Stimulated activated CD4-positive, alpha-beta T cell treated with anti-CD3 and anti-CD28 coated beads, Interleukin-4, amount 100 ng/mL, for 48 hours (primary cell): ENCODE measurements around the gene LMAN2.
A peak's percentile ranks its signal among the peaks of the same experiment; 100 is the strongest.
"Not testable (repeated sequence)": the region's sequence is repeated elsewhere in the genome, so short reads cannot be mapped to it uniquely, and the experiment has no call there.

Experiments
- DNase-seq, 2 donors: peaks; one replicate each; pipeline ENCODE4 v3.0.0-alpha.2; 2020; ENCODE audit warnings: low read depth in 2 of 2

Gene LMAN2

GRCh38 chr5:177378884-177379883 is 27.7 kb upstream of the LMAN2 start:
- no peak for DNase-seq

DNA sequence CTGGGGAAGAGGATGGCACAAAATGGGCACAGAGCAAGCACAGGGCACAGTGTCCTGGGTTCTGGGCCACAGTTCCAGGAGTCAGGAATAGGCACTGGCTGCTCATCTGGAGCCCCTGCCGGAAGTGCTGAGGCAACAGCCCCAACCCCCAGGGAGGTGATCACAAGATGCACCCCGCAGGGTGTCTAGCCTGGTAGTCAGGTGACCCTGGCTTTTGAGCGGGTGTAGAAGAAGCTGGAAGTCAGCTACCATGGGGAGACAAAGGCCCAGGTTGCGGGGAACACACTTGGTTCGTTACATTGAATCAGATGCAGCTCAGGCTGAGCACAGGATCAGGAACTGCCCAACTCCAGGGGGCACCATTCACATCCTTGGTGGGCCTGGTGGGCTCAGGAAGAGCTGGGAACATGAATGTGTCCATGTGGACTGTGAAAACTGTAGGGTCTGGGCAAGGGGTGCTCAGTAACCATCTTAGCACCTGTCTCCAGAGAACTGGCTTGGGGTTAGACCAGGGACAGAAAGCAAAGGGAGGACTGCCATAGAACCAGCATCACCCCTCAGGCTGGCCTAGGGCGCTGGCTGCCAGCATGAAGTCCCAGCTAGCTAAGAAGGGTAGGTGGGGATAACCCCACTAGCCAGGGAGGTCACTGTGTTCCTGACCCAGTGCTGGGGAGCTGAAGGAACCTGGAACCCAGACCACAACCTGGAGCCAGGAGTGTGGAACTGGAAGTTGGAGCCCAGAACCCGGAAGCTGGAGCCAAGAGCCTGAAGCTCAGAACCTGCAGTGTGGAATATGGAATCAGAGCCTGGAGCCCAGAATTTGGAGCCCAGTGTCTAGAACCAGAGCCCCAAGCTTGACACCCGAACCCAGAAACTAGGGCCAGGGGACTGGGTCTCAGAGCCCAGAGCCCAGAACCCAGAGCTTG is 26.6 kb upstream of the LMAN2 start:
- no peak for DNase-seq

DNA sequence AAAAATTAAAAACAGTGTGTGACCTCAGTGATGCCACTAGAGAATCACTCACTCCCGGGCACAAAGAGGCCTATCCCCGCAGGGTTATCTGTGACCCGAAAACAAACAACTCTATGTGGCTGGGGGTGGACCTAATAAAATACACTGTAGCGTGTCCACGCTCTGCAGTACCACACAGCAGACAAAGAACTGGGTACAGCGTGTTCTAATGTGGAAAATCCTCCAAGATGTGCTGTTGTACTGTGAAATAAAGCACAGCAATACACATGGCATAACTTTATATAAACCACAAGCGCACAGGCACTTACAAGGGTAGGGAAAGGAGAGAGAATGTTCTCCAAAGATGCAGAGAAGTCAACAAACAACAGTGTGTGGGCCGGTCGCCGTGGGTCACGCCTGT is 24.6 kb upstream of the LMAN2 start:
- no peak for DNase-seq

- DNase-seq, result not testable (repeated sequence)
Measured at GRCh38 chr5:177375516-177375915, 24.0 kb upstream of the LMAN2 start.

- DNase-seq, result no peak
Measured at GRCh38 chr5:177374211-177374610, 22.7 kb upstream of the LMAN2 start.

GRCh38 chr5:177373806-177374205 is 22.3 kb upstream of the LMAN2 start:
- DNase-seq, result no peak

DNA sequence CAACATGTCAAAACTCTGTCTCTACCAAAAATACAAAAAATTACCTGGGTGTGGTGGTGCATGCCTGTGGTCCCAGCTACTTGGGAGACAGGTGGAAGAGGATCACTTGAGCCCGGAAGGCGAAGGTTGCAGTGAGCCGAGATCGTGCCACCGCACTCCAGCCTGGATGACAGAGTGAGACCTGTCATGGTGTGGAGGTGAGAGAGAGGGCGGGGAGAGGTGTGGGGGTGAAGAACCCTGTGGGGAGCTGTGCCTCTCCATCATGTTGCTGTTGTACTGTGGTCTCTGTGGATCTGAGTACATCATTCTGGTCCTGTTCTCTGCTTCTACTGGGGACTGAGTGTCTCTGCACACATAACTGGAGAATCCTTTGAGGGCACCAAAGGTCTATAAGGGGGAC is 21.4 kb upstream of the LMAN2 start:
- DNase-seq, result no peak

GRCh38 chr5:177372034-177372896 is 20.8 kb upstream of the LMAN2 start:
- DNase-seq, result no peak

DNA sequence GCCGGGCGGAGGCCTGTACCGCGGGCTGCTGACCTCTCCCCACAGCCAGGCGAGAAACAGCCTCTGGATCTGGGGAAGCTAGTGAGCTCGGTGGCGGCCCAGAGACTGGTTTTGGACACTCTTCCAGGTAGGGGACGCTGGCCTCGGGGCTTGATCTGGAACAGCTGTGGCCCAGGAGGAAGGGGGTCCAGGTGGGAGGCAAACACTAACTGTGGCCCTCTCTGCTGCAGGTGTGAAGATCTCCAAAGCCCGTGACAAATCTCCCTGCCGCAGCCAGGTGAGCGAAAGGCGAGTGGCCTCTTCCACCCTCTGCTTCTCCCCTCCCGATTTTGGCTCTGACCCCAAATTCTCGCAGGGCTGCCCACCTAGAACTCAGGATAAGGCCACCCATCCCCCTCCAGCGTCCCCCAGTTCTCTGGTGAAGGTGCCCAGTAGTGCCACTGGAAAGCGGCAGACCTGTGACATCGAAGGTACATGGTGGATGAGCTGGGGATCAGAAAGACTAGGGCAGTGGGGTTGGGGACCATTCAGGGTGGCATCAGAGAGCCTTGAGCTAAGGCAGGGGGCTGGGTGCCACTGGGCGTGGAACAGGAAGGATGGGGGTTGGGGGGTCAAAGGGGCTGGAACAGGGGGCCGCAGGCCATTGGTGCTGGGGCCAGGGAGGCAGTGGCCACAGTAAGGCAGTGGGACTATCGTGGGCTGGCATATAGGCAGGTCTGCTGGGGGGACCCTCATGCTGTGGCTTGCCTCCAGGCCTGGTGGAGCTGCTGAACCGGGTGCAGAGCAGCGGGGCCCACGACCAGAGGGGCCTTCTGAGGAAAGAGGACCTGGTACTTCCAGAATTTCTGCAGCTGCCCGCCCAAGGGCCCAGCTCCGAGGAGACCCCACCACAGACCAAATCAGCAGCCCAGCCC is 19.9 kb upstream of the LMAN2 start:
- no peak for DNase-seq

GRCh38 chr5:177370488-177371119 is 19.1 kb upstream of the LMAN2 start:
- peak in 1 of 2 donors; percentile 58 for DNase-seq

DNA sequence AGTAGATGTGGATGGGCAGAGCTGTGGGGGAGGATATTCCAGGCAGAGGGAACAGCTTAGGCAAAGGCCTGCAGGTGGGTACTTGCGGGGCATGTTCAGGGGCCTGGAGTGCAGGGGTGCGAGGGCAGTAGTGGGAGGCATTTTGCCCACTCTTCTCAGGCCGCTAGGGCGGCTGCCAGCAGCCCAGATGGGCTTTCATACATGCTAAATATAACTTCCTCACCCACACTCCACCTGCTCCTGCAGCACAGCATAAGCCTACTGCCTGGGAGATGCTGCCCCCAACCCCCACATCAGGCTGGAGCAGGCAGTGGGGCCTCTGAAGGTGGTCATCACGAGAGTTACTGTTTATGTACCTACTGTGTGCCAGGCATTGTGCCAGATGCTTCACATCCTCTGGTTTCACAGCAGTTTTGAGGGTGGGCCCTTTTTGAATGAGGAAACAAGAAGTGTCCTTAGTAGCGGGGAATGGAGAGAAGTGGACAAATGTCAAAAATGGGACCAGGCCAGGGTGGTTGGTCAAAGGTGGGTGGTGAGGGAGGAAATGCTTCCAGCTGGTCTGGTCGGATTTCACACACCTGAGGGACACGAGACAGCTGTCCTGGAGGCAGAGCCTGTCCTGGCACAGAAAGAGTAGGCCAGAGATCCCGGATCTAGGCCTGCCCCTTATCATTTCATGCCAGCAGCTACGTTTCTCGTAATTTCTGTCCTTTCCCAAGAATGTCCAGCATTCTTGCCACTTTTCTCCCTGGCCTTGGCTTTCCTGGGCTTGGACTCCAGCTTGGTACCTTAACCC is 18.4 kb upstream of the LMAN2 start:
- no peak for DNase-seq

- DNase-seq, result no peak
Measured at GRCh38 chr5:177368869-177369644, 17.6 kb upstream of the LMAN2 start.

GRCh38 chr5:177367981-177368868 is 16.8 kb upstream of the LMAN2 start:
- DNase-seq, result no peak

- no peak for DNase-seq
Measured at GRCh38 chr5:177367323-177367848, 15.9 kb upstream of the LMAN2 start.

- no peak for DNase-seq
Measured at GRCh38 chr5:177366528-177367322, 15.3 kb upstream of the LMAN2 start.

GRCh38 chr5:177365845-177366527 is 14.5 kb upstream of the LMAN2 start:
- DNase-seq, result no peak
